ENCODE measurements around the gene HUNK.
A peak's percentile ranks its signal among the peaks of the same experiment; 100 is the strongest.
"Not testable (repeated sequence)": the region's sequence is repeated elsewhere in the genome, so short reads cannot be mapped to it uniquely, and the experiment has no call there.

HUNK gene

DNA sequence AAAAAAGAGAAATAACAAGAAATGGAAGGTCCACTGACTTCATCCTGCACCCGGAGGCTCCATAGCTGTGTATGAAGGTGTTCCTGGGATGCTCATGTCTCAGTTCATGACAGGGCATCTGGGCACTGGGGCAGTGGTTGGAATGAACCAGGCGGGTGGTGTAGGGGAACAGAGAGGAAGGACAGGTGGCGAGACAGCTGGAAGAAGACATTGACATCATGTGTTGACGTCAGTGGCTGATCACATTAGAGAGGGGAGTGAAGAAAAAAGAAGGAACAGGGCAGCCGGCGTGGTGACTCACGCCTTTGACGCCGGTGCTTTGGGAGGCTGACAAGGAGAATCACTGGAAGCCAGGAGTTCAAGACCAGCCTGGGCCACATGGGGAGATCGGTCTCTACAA, 50.1 kb downstream of the HUNK start:
- no peak for DNase-seq

DNA sequence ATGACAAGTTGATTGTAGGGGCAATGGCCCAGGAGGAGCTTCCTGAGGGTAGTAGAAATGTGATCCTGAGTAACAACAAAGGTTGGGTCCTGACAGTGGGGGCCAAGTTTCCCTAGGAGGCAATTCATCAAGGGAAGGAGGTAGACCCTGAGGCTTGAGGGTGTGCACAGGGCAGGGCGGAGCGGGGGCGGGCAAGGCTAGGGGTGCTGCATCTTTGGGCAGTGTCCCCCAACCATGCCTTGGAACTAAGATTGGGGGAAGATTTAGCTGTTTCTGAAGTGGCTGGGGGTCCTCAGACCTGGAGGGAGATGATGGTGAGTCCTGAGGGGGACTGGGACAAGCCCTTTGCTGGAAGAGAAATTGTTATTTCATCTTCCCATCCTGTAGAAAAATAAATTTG, 50.9 kb downstream of the HUNK start:
- no peak for DNase-seq

DNA sequence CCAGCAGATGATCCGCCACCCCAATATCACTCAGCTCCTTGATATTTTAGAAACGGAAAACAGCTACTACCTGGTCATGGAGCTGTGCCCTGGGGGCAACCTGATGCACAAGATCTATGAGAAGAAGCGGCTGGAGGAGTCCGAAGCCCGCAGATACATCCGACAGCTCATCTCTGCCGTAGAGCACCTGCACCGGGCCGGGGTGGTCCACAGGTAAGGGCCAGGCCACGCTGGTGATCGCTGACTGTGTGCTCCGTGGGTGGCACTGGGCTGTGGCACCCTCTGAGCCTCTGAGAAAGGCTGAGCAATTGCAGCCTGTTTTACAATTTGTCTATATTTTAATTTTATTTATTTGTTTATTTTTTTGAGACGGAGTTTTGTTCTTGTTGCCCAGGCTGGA, 51.7 kb downstream of the HUNK start:
- no peak for DNase-seq

DNA sequence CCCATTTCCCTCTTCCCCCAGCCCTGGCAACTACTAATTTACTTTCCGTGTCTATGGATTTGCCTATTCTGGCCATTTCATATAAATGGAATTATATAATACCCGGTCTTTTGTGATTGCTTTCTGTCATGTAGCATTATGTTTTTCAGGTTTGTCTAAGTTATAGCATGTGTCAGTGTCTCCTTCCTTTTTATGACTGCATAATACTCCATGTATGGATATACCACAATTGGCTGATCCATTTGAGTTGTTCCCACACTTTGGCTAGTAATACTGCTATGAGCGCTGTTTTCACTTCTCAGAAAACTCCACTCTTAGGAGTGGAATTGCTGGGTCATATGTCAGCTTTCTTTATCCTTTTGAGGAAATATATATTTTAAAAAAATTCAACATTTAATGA, 53.7 kb downstream of the HUNK start:
- no peak for DNase-seq

DNA sequence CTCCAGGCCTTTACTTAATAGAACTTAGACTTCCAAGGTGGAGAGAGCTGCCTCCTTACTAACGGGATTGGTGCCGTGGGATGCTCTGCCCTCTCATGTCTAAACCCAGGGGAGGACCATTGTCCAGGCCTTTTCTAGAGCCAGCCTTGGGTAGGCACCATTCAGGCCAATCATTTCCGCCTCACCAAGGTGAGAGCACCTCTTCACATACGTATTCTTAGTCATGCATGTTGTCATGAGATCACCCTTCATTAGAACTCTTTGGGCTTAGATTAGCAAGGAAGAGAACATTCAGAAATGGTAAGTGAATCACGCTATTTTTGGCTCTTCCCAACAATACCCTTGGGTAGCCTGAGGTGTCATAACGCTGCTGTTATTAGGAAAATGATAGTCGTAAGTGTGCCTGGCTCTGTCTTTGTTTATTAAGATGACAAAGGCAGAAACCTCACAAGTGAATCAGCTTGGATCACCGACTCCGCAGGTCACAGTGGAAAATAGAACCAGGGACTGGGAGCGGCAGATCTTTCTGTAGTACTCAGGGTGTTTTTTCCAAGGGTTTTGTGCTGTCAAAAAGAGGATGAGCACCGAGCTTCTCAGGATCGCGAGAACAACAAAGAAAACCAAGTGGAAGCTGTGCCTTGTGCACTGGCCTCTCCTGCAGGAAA, 55.0 kb downstream of the HUNK start:
- peak; percentile 65 for DNase-seq

DNA sequence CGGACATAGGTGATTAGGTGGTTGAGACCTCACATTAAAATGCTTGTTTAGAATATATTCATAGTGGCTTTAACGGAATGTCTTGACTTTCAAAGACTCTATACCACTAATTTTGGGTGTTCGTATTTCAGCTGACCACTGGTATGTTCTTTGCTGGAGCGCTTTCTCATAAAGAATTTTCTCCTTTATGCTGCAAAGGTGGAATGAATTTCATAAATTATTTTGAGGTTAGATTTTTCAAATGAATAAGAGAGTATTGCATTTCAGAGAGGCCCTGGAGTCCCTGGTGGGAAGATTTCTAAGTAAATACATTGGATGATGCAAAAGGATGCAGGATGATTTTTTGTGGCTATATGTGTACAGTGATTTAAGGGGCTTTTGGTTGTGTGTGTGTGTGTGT, 55.8 kb downstream of the HUNK start:
- DNase-seq, result peak; percentile 15

DNA sequence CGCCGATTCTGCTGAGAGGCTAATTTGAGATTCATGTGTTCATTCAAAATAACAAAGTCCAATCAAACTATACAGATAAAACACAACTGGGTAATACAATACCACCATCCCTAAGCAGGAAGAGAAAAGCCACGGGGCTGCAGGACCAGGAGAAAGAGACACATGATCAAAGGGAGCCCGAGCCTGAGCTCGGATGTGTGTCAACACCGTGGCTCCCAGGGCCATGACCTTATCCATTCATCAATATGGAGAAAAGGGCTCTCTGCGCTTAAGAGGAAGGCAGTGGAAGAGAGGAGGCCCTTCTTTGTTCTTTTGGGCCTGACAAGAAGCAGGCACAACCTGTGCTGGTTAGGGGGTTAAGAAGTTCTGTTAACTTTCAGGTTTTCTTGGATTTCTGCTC, 56.7 kb downstream of the HUNK start:
- DNase-seq, result no peak

DNA sequence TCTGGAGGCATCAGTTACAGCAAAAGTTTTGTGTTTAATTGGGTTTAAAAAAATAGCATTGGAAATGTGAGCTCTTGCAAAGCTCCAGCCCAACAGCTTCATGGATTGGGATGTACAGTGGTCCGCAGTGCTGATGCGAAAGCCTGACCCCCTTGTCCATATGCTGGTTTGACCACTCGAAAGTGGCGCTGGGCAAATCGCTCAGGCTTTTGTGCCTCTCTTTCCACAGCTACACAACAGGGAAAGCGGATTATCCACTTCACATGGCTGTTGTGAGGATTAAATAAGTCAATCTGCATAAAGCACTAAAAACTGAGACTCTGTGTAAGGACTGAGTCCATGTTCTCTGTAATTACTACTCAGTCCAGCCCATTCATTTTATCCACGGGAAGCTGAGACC, 57.2 kb downstream of the HUNK start:
- DNase-seq, result no peak

DNA sequence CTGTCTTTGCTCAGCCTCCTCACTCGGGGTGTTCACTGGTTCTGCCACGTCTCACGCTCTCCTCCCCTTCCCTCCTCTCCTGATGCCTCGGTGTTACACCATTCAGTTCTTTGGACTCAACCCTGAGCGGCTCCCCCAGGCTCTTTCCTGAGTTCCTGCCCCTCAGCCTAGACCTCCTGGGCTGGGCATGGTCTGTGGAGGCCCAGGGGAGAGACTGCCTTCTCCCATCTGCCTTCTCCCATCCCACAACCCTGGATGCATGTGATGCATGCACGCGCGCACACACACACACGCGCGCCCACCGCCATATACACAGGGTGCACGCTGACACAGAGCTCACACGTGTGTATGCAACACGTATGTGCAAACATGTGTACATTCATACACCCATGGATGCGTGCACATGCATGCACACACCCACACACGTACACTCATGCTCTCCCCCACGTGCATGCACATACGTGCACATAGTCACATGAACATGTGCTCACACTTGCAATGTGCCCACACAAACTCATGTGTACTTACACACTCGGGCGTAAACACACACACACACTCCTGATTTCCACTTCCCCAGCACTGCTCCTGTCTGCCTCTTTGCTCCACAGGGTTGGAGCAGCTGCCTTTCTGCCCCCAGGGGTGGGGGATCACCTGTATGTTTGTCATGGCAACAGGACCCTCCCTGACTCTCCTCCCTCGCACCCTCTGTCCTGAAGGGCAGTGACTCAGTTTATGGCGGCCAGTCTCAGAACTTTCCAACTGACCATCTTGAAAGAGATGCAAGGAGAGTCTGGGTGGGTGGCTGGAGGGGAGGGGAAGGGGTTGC, 59.0 kb downstream of the HUNK start:
- DNase-seq, result no peak

DNA sequence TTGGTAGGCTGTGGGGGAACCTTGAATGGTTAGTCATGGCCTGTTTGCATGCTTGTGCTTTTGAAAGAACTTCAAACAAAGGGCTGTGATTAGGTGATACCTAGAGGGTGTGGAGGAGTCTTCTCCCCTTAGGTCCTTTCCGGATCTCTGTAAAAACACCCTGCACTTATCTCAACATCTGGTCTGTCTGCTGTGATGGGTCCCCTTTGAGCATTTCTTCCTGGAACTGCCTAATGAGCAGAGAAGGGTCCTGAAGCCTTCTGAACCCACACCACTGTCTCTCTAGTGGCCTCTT, 59.6 kb downstream of the HUNK start:
- DNase-seq, result no peak

DNA sequence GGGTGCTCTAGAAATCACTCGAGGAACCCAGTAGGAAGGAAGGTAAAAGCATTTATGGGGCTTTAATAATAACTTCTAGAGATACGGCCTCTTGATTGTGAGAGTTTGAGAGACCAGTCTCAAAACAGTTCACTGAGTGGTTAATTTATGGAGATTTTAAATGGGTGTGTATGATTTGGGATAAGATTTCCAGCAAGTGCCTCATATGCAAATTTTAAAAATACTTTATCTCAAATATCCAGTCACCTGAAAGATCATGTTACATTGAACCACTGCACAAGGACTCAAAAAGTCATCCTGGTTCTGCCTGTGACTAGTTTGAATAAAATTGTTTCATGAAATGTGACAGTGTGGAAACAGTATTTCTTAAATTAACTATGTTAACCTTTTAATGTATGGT, 64.5 kb downstream of the HUNK start:
- no peak for DNase-seq

DNA sequence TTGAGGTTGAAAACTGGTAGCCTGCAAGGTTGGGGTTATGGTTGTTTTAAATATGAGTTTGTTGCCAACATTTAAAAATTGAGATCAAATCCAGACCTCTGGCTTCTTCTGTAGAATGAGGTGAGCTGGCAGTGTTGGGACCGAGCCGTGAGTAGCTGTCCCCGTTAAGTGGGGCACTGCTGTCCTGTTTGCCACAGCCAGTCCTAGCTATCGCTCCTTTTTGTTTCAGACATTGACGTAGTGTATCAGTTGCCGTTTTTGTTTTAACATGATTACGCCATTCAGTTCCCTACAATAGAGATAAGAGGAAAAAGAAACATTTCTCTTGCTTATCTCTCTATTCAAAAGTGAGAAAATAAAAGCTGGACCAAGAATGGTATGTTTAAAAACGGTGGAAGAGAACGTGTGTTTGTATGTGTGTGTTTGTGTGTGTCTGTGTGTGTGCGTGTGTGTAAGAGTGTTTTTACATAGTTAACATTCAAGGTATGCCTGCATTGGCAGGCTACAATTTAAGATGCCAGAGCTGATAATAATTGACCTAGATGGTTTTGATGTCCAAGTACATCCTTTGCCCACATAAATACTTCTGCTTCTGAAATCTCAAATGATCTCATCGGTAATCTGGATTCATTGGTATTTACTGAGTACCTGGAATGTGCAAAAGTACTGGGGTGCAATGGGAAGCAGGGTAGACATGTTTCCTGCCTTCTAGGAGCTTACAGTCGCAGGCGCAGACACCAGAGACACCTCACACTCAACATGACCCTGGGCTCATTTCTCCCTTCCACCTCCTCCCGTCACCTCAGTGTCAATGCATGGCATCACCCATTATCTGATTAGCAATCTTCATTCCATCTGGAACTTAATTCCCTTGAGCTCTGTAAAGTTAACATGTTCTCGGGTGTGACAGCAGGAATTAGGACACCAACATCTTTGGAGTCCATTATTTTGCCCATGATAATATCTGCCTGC, 65.8 kb downstream of the HUNK start:
- DNase-seq, result no peak

DNA sequence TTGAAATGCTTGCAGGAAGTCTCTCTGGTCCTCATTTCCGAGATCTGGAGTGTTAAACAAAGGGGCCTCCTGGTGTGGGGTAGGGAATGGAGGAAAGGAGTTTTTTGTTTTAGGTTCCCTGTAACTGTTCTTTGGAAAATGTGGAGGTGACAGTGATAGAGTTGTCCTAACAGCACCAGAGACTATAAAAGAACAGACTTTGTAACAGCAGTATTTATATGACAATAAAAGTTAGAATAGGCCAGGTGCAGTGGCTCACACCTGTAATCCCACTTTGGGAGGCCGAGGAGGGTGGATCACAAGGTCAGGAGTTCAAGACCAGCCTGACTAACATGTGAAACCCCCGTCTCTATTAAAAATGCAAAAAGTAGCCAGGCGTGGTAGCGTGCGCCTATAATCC, 68.9 kb downstream of the HUNK start:
- DNase-seq, result no peak

DNA sequence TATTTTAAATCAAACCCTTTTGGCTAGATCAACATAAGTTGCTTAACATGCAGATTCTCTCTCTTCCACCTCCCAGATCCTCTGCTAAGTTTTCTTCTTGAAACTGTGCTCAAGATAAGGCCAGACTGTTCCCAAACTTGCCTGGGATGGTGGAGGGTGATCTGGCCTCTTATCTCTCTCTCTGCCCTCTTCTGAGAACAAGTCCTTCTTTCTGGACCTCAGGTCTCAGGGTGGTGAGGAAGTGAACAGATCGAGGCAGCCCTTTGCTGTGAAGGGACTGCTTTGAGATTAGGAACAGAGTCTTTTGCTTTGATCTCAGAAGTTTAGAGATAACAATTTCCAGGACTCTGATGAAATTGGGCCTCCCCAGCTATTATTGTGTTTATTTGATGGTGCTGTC, 70.7 kb downstream of the HUNK start:
- DNase-seq, result no peak

DNA sequence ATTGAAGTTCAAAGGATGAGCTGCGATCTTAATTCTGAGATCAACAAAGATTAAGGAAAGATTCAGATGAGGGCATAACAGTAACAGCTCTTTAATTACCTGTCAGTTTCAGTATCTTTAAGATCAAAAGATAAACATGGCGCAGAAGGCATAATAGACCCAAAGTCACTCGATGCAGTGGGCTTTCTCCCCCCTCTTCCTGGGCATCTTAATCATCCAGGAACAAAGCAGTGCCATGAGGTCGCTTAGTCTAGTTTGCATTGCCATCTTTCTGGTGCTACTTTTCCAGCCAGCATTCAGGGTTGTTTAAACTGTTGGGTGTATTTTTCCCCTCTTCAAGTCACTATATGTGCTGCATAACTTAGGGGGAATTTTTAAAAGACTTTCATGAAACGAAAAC, 72.3 kb downstream of the HUNK start:
- DNase-seq, result no peak

DNA sequence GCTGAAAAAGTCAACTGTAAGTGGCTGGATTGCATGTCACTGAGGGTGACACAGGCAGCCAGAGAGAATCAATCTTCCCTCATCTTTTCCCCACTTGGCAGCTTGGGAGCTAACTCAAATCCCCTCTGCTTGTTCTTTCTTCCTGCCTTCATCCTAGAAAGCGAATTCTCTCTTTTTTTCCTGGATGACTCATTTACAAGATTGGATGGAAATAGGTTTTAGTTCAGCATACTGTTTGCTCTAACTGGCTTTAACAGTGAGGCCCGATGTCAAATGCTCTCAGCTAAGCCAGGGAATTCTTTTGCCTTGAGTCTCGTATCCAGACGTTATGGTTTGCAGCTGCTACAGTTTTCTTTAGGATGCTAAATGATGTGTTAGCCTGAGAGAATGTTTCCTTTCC, 72.7 kb downstream of the HUNK start:
- peak; percentile 89 for DNase-seq

DNA sequence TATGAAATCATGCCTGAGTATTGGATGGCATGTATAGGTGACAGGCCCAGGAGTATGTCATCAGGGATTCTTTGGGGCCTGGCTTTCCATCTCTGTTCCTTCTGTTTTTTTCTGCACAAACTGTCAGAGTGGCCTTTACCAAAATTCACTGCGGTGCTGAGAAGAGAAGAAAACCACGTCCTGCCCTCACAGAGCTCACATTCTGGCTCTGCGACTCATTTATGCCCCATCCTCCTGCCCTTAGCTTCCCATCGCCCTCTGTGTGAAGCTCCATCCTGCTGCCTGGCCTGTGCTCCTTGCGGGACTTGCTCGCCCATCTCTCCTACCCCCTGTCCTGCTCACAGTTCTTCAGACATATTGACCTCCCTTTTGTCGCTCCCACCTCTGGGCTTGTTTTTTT, 73.4 kb downstream of the HUNK start:
- DNase-seq, result peak; percentile 51

DNA sequence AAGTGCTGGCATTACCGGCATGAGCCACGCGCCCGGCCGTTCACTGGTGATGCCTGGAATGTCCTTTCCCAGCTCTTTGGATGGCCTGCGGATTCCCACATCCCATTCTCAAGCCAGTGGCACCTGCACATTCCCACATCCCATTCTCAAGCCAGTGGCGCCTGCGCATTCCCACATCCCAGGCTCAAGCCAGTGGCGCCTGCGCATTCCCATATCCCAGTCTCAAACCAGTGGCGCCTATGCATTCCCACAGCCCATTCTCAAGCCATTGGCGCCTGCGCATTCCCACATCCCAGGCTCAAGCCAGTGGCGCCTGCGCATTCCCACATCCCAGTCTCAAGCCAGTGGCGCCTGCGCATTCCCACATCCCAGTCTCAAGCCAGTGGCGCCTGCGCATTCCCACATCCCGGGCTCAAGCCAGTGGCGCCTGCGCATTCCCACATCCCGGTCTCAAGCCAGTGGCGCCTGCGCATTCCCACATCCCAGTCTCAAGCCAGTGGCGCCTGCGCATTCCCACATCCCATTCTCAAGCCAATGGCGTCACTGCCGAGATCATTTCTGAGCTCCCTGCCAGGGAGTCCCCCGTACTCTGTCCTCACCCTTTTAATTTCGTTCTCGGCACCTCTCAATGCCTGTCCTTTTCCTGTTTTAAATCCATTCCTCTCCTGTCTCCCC, 74.2 kb downstream of the HUNK start:
- DNase-seq, result not testable (repeated sequence)

DNA sequence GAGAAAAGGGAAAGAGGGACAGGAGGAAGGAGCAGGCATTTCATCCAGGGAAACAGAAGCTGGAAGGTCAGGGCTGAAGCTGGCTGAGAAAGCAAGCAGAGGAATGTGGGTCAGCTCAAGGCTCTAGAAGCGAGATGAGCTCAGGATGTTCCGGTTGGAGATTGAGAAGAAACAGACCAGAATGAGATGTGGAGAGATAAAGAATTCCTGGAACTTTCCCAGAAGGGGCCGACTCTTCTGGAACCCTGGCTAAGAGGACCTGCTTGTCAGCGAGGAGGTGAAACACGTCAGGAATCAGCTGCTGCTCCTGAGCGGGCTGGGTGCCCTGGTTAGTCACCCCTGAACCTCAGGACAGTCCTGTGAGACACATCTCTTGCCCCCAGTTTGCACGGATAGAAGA, 75.9 kb downstream of the HUNK start:
- DNase-seq, result no peak

DNA sequence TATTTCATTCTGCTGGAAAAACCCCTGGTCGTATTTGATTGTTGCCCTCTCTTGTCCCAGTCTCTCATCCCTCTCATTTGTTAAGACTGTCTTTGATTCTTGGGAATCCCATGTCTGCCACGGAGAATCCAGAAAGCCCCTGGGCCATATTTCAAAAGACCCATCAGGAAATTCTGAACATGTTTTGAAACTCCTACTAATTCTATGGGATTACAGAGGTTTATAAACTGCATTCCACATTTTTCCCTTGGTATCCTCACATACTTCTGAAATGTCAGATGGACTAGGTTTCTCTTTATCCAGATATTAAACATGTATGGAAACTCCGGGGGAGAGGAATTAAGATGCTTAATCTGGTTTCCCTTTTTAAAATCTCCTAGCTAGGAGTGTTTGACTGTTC, 80.0 kb downstream of the HUNK start:
- no peak for DNase-seq

DNA sequence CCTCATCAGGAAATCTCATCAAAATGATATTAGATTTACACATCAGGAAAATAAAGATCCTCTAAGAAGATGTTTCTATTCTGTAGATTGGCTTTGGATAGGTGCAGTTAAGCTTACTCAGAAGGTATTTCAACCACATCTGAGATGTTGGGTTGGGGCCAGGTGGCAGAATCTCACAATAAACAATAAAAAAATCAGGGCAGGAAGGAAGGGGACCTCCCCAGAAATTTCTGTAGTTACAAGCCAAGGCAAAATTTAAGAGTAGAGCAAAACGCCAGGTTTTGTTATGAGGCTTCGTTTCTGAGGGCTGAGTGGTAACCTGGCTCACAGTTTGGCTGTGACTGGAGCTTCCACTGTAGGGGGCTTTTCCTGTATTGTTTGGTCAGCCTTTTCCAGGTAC, 84.8 kb downstream of the HUNK start:
- no peak for DNase-seq

DNA sequence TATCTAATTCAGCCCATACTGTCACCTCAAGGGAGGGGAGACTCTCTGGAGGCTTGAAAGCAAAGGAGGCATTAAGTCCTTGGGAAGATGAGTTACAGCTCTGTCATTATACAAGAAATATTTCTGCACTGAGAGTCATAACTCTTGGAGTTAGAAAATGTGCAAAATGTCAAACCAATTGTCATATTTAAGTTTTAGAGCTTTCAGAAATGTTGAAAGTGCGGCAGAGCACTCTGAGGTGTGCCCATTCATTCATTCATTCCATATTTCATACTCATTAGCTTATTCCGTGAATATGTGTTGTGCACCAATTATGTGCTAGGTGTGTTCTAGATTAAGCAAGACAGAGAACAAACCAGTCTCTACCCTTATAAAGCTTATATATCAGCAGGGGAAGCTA, 87.1 kb downstream of the HUNK start:
- peak; percentile 6 for DNase-seq

DNA sequence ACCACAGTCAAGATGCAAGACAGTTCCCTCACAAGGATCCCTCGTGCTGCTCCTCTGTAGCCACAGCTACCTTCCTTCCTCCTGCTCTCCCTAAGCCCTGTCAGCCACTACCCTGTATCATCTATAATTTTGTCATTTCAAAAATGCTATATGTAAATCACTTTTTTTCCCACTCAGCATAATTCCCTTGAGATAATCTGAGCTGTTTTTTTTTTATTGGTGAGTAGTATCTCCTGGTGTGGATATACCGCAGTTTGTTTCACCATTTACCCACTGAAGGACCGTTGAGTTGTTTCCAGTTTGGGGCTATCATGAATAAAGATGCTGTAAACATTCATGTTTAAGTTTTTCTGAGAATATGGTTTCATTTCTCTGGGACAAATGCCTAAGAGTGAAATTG, 88.2 kb downstream of the HUNK start:
- no peak for DNase-seq

Measured in fibroblast of skin of back (primary cell).